Activated CD8-positive, alpha-beta memory T cell treated with anti-CD3 and anti-CD28 coated beads, Interleukin-2, amount 50 U/mL, for 1 hour (primary cell): Measurements from ENCODE around the gene PRG2.
"Not testable (repeated sequence)": the region's sequence is repeated elsewhere in the genome, so short reads cannot be mapped to it uniquely, and the experiment has no call there.

Experiments used
- DNase-seq: peaks from one replicate; pipeline ENCODE4 v3.0.0-alpha.2; 2020; ENCODE audit errors: extremely low read depth

Gene PRG2

DNA sequence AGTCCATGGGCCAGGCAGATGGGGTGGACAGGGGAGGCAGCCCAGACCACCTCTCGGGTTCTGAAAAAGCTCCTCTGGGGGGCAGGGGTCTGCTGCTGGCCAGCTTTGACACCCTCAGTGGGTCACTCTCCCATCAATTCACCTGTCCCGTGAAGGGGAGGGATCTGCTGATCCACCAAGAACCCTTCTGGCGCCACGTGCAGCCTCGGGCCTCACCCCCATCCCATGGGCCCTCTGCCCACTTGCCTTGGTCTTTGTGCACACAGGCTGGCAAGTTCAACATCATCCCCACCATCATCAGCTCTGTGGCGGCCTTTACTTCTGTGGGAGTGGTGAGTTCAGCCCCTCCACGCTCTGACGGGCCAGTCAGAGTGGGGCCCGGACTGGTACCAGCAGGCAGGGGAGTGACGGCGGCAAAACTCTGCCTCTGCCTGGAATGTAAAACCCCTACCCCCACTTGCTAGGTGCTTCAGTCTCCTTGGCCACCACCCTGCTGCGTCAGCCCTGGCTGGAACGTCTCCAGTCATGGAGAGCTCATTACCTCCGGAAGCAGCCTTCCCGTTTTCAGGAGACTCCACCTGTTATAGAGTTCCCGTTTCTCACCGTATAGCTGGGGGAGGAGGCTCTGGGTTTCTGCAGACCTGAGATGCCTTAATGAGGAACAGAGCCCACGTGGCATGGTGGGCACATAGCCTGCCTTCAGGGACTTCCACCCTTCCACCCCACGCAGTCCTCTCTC is 22.2 kb downstream of the PRG2 start:
- DNase-seq = no peak

DNA sequence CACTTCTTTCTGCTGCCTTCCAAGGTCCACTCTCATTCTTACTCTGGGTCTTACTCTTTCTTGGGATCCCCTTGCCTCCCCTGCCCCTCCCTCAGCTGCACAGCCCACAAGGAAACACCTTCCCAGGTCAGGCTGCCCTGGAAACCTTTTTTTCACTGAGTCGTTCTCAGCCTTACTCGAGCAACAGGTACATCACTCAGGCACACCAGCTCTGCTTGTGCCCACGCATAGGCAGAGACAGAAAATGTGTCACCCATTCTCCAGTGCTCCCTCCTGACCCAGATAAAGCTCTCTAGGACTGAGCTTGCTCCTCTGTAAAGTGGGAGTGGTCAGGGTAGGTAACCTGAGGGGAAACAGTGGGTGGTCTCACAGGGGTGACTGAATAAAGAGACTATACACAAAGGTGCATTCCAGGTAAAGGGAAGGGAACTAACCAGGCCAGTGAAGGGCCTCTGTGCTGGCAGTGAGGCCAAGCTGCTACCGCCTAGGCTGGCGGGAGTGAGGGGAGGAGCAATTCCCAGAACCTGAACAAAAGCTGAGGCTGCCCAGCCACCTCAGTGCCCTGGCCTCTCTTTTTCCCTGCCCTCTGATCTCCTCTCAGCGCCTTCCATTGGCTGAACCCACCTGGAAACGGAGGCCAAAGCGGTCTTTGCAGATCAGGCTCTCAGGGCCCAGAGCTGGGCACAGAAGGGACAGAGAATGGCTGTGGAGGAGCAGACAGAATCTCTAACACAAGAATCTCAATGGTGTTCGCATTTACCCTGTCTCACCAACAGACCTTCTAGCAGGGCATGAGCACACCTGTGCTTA is 25.4 kb downstream of the PRG2 start:
- DNase-seq = no peak

GRCh38 chr11:57363131-57364080 is 27.0 kb downstream of the PRG2 start:
- no peak for DNase-seq

DNA sequence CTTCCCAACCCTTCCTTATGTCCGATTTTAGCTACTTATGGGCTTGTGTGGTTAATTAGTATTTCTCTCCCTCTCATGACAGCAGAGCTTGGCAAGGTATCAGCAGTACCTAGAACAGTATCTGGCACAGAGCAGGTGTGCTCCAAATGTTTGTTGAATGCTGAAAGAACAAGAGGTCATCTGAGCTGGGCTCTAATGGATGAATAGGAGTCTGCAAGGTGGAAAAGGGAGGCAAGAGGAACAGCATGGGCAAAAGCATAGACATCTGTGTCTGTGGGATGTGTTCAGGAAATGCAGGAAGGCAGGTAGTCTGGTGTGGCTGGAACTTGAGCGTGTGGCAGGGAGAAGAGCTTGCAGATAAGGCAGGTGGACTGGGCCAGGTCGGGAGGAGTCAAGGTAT is 28.5 kb downstream of the PRG2 start:
- no peak for DNase-seq

DNA sequence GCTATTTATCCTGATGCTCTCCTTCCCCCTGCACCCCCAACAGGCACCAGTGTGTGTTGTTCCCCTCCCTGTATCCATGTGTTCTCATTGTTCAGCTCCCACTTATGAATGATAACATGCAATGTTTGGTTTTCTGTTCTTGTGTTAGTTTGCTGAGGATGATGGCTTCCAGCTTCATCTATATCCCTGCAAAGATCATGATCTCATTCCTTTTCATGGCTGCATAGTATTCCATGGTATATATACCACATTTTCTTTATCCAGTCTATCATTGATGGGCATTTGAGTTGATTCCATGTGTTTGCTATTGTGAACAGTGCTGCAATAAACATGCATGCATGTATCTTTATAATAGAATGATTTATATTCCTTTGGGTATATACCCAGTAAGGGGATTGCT is 29.0 kb downstream of the PRG2 start:
- not testable (repeated sequence) for DNase-seq

GRCh38 chr11:57360991-57361390 is 29.5 kb downstream of the PRG2 start:
- no peak for DNase-seq

GRCh38 chr11:57359896-57360690 is 30.4 kb downstream of the PRG2 start:
- no peak for DNase-seq

- DNase-seq = no peak
Observed at GRCh38 chr11:57359396-57359795, 31.1 kb downstream of the PRG2 start.

DNA sequence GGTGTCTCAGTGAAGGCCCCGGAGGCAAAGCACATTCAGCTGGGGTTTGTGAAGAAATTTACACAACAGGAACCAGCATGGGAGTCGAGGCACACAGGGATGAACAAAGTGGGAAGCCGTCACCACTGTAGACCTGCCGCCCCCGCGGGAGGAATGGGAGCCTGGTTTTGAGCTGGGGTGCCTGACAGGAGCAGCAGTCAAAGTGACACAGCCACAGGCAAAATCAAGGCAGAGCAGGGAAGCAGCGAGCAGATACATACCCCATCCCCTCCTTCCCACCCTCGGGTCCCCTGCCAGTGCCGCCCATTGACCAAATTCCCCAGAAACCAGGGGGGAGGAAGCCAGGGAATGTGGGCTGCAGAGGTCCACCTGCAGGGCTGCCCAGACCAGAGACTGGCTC is 31.5 kb downstream of the PRG2 start:
- no peak for DNase-seq

GRCh38 chr11:57358543-57358961 is 31.9 kb downstream of the PRG2 start:
- no peak for DNase-seq

DNA sequence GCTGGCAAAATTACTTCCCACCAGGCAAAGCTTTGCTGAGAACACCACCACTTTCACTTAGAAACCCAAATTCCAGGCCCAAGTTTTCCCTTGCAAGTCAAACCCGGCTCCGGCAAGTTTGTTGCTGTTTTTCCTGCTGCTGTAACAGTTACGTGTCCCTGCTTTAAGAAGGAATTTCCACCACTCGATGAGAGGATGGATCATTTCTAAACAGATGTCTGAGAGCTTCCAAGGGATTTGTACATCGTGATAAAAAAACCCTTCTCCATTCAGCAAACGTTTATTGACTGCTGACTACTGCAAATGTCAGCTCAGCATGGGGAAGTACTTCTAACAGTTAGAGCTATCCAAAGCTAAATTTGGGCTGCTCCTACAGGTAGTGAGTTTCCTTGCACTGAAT is 32.6 kb downstream of the PRG2 start:
- DNase-seq = no peak

- DNase-seq = no peak
Observed at GRCh38 chr11:57357310-57357709, 33.1 kb downstream of the PRG2 start.

GRCh38 chr11:57356268-57356667 is 34.2 kb downstream of the PRG2 start:
- DNase-seq = no peak

- DNase-seq = no peak
Observed at GRCh38 chr11:57354699-57355098, 35.8 kb downstream of the PRG2 start.

- DNase-seq = no peak
Observed at GRCh38 chr11:57353852-57354251, 36.6 kb downstream of the PRG2 start.

DNA sequence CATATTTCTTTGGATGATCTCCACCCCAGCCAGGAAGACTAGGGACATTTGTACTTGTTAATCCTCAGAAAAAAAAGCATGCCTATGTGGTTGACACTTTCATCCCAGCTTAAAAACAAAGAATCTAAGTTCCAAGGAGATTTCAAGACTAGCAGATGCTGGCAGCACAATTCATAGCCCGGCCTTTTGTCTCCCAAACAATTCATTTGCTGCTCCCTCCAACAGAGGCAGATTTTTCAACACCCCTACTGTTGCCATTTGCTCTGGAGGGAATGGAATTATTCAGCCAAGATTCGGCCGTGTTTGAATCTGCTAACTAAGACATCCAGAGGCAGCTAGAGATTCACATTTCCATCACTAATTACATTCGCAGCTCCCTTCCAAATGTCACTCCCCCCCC is 37.0 kb downstream of the PRG2 start:
- DNase-seq = no peak

DNA sequence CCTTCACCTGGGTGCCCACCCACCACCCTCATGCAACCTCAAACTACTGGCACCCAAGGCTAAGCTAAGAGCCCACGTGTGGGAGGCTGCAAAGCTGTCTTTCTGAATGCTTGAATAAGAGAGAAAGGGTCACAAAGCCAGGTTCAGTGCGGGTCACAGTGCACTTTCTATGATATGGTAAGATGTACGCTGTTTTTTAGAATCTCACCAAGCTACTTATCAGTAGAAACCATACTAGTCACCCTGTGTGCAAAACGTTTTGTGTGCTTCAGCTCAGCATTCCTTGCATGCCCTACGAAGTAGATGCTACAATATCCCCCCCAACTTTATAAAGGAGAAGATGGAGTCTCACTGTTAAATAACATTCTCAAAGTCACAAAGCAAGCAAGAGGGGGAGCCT is 37.4 kb downstream of the PRG2 start:
- DNase-seq = no peak

DNA sequence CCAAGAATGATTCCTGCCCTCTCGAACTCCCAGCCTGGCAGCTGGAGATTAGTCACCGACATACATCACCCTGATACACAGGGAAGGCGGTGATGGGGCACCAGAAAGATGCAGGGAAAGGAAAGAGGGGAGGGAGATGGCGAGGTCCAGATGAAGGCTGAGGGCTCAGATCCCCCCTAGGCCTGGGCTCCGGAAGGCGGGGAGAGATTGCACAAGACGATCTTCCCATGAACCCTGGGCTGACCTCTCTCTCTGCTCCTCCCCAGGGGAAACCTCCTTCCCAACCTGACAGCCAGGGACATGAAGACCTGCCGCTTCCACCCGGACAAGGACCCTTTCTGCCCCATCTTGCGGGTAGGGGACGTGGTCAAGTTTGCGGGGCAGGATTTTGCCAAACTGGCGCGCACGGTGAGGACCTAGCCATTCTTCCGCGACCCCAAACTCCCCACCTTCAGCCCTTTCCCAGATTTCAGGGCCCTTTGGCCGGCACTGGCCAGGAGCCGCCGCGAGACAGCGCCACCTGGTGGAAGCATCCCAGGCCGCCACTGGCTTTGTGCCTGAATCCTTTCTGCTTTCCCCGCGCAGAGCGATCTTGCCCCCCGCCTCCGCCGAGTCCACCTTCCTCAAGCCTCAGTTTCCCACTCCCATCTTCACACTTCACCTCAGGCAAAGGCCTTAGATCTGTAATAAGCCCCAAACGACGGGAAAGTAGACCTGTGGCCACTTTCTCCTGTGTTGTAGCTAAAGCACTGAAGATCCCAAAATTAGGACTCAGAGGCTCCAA is 40.8 kb downstream of the PRG2 start:
- DNase-seq = no peak

GRCh38 chr11:57348636-57349313 is 41.7 kb downstream of the PRG2 start:
- no peak for DNase-seq

DNA sequence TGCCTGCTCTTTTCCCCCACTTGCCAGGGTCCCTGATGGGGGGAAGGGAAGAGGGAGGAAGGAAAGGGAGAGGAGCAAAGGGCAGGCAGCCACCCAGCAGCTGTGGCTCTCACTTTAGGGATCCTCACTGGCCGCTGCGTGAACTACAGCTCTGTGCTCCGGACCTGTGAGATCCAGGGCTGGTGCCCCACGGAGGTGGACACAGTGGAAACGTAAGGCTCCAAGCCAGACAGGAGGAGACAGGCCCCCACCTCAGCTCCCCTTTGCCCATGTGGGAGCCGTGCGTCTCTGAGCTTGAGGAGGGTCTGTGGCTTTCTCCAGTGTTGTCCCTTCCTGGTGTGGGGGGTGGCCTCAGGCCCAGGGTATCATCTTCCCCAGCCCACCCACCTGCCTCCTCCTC is 42.4 kb downstream of the PRG2 start:
- no peak for DNase-seq
